ENCODE measurements around the gene IL3. TPM values are rescaled to one million over a fixed set of nuclear protein-coding genes. Genes with fewer than 3 reads are reported as not detected.

IL3 gene
- total and polyA plus RNA-seq, 2 donors (not counting 1 experiment from before 2014, with no cell fraction given): not detected

DNA sequence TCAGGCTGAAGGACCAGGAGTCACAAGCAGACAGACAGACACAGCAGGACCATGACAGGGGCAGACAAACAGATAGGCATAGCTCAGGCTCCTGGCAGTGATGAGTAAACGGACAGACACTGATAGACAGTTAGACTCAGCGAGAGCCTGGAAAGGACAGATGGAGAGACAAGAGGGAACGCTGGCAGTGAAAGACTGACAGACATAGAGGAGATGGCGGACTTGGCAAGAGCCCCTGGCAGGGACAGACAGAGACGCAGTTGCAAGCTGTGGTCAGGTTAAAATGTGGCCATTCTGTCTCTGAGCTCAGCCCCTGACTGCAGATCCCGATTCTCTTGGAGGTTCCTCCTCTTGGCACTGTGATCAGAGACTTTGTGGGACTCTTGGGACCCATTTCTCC, 26.7 kb downstream of the IL3 start:
- Histone ChIP-seq H3K27ac (ENCODE audit: low read length in 2 of 2) (no peak overlapping the region), H3K9me3 (ENCODE audit: control extremely low read depth in 1 of 3, control insufficient read depth in 2 of 3, insufficient read depth in 1 of 3, low read length in 2 of 3) (no peaks in the 10 kb centered on the region), H3K27me3 (replicated peaks in 1 of 4; ENCODE audit: control extremely low read depth in 1 of 4, control insufficient read depth in 3 of 4, insufficient read depth in 4 of 4, low read length in 3 of 4) (no peaks in the 10 kb centered on the region), H3K79me2 (ENCODE audit: control insufficient read depth, insufficient read depth, low read length) (no peaks in the 10 kb centered on the region), H3K4me3 (ENCODE audit: control extremely low read depth in 1 of 5, extremely low read depth in 1 of 5, insufficient read depth in 1 of 5, low read depth in 2 of 5, low read length in 4 of 5) (no peak overlapping the region), H3K36me3 (replicated peaks in 1 of 2; ENCODE audit: control extremely low read depth in 1 of 2, control insufficient read depth in 1 of 2, extremely low read depth in 1 of 2, insufficient read depth in 2 of 2, low read length in 1 of 2) (no peaks in the 10 kb centered on the region), H4K20me1 (ENCODE audit: control insufficient read depth, insufficient read depth, low read length, poor library complexity, severe bottlenecking) (no peaks in the 10 kb centered on the region), H3K4me1 (ENCODE audit: control insufficient read depth in 2 of 2, insufficient read depth in 2 of 2, low read length in 2 of 2) (no peaks in the 10 kb centered on the region), H3K9ac (ENCODE audit: low read length) (no peak overlapping the region), H2AFZ (ENCODE audit: insufficient read depth, low read depth, low read length, poor library complexity, severe bottlenecking) (no peak overlapping the region), H3K4me2 (replicated peaks; ENCODE audit: low read depth, low read length, poor library complexity, severe bottlenecking) (no peak overlapping the region)
- Mint-ChIP-seq H3K27ac (no peak overlapping the region), H3K27me3 (no peaks in the 10 kb centered on the region), H3K4me3 (no peak overlapping the region), H3K4me1 (no peaks in the 10 kb centered on the region), H3K9me3 (ENCODE audit: insufficient read depth) (no peaks in the 10 kb centered on the region)
- no peak for DNase-seq
- no peak for ATAC-seq (ENCODE audit: low read depth)
- 98% methylated on average over 6 of the region's 6 CpGs for WGBS (ENCODE audit: insufficient coverage)
- ChIA-PET POLR2A (no interaction called here), CTCF (no interaction called here)
- TF ChIP-seq, protein P1, sequence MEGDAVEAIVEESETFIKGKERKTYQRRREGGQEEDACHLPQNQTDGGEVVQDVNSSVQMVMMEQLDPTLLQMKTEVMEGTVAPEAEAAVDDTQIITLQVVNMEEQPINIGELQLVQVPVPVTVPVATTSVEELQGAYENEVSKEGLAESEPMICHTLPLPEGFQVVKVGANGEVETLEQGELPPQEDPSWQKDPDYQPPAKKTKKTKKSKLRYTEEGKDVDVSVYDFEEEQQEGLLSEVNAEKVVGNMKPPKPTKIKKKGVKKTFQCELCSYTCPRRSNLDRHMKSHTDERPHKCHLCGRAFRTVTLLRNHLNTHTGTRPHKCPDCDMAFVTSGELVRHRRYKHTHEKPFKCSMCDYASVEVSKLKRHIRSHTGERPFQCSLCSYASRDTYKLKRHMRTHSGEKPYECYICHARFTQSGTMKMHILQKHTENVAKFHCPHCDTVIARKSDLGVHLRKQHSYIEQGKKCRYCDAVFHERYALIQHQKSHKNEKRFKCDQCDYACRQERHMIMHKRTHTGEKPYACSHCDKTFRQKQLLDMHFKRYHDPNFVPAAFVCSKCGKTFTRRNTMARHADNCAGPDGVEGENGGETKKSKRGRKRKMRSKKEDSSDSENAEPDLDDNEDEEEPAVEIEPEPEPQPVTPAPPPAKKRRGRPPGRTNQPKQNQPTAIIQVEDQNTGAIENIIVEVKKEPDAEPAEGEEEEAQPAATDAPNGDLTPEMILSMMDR (IDR thresholded peaks at IDR 0.05): no peak
- TF ChIP-seq EZH2 (IDR thresholded peaks at IDR 0.05; ENCODE audit: borderline replicate concordance, insufficient read depth, low read depth, low read length, poor library complexity, severe bottlenecking): no peak
- intact Hi-C loops (cut with micrococcal nuclease): no loop called here

DNA sequence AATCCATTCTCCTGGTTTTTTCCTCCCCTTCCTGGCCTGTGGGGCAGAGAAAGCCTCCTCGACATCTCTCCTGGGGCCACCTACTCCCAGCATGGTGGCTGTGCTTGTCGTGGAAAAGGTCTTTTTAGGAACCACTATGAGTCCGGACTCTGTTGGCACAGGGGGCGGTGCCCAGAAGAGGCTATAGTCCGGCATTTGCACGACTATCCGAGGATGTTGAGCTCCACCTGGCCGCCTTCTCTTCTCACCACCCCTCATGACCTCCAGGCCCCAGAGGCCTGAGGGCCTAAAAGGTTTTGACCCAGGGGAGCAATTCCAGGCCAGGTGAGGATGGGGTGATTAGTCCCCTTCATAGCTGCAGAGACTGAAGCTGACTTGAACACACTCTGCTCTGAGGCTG, 27.2 kb downstream of the IL3 start:
- Histone ChIP-seq H3K79me2 (ENCODE audit: control insufficient read depth, insufficient read depth, low read length) (no peaks in the 10 kb centered on the region), H3K4me3 (ENCODE audit: control extremely low read depth in 1 of 5, extremely low read depth in 1 of 5, insufficient read depth in 1 of 5, low read depth in 2 of 5, low read length in 4 of 5) (no peak overlapping the region), H3K4me1 (ENCODE audit: control insufficient read depth in 2 of 2, insufficient read depth in 2 of 2, low read length in 2 of 2) (no peaks in the 10 kb centered on the region), H3K27ac (ENCODE audit: low read length in 2 of 2) (no peak overlapping the region), H3K36me3 (replicated peaks in 1 of 2; ENCODE audit: control extremely low read depth in 1 of 2, control insufficient read depth in 1 of 2, extremely low read depth in 1 of 2, insufficient read depth in 2 of 2, low read length in 1 of 2) (no peaks in the 10 kb centered on the region), H3K9ac (ENCODE audit: low read length) (no peak overlapping the region), H2AFZ (ENCODE audit: insufficient read depth, low read depth, low read length, poor library complexity, severe bottlenecking) (no peak overlapping the region), H3K4me2 (replicated peaks; ENCODE audit: low read depth, low read length, poor library complexity, severe bottlenecking) (no peak overlapping the region), H3K27me3 (replicated peaks in 1 of 4; ENCODE audit: control extremely low read depth in 1 of 4, control insufficient read depth in 3 of 4, insufficient read depth in 4 of 4, low read length in 3 of 4) (no peaks in the 10 kb centered on the region), H4K20me1 (ENCODE audit: control insufficient read depth, insufficient read depth, low read length, poor library complexity, severe bottlenecking) (no peaks in the 10 kb centered on the region), H3K9me3 (ENCODE audit: control extremely low read depth in 1 of 3, control insufficient read depth in 2 of 3, insufficient read depth in 1 of 3, low read length in 2 of 3) (no peaks in the 10 kb centered on the region)
- DNase-seq (no peak), ATAC-seq (ENCODE audit: low read depth) (no peak)
- no peaks in the 10 kb centered on the region for H3K27me3 Mint-ChIP-seq
- TF ChIP-seq, protein P1 (IDR thresholded peaks at IDR 0.05): no peak
- TF ChIP-seq EZH2 (IDR thresholded peaks at IDR 0.05; ENCODE audit: borderline replicate concordance, insufficient read depth, low read depth, low read length, poor library complexity, severe bottlenecking): no peak
- no peak overlapping the region for H3K27ac Mint-ChIP-seq
- H3K9me3 Mint-ChIP-seq (ENCODE audit: insufficient read depth): no peaks in the 10 kb centered on the region
- WGBS (ENCODE audit: insufficient coverage): 93% methylated on average over 3 of the region's 8 CpGs
- no peak overlapping the region for H3K4me3 Mint-ChIP-seq
- POLR2A ChIA-PET: no interaction called here
- intact Hi-C loops (cut with micrococcal nuclease): no loop called here
- CTCF ChIA-PET: no interaction called here
- H3K4me1 Mint-ChIP-seq: no peaks in the 10 kb centered on the region

Data from B cell (primary cell).